ENCODE results near the gene OTP.

Gene OTP

GRCh38 chr5:77645995-77646639, 7.6 kb upstream of the OTP start:
- H3K4me3 ChIP-seq (ENCODE audit: low read depth in 1 of 2, low read length in 1 of 2): no peak overlapping the region
- H3K9me3 ChIP-seq: no peaks in the 10 kb centered on the region
- H3K27me3 ChIP-seq: peaks cover 100% of the 10 kb centered on the region
- no peak for TF ChIP-seq CTCF (IDR thresholded peaks at IDR 0.05)
- no peak overlapping the region for H3K27ac ChIP-seq
- H3K4me1 ChIP-seq (ENCODE audit: control insufficient read depth in 1 of 2, insufficient read depth in 1 of 2, low read depth in 1 of 2, low read length in 1 of 2): peaks cover 17 to 22% of the 10 kb centered on the region in 2 experiments
- H3K36me3 ChIP-seq: no peaks in the 10 kb centered on the region

DNA sequence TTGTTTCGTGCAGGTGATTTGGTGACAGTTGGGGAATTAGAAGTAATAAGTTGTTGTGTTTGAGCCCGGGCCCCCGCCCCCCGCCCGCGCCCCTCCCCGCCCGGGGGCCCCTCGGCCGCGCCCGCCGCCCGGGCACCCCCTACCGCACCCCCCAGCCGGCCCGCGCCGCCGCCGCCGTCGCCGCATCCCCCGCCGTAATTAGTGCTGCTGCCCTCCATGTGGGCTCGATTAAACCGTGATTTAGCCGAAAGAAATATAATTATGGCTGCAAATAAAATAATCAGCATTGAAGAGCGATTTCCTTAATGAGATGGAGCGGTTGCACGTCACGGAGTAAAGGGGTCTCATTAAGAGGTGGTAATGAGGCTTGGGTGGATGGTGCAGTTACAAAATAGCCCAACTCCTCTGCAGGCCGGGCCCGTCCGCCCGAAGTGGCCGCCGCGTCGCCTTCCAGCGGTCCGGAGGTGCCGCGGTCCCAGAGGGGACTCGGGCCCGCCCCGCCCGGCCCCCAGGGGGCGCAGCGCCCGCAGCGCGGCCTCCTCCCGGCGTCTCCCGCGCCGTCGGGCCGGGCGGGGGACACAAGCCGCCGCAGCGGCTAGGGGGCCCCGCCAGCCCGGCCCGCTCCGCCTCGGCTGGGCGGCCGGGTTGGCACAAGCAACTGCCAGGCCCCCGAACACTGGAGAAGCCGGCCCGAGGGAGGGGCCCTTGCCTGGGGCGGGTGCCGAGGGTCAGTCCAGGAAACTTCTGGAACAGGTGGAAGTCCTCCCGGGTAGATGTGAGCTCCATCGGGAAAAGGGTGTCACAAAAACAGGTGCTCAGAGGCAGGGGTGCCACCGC, 6.9 kb upstream of the OTP start:
- TF ChIP-seq CTCF (IDR thresholded peaks at IDR 0.05): peak; percentile 37
- Histone ChIP-seq H3K4me3 (ENCODE audit: low read depth in 1 of 2, low read length in 1 of 2) (peak overlapping the region; percentile 37 to 40), H3K9me3 (no peaks in the 10 kb centered on the region), H3K36me3 (no peaks in the 10 kb centered on the region), H3K27me3 (peaks cover 100% of the 10 kb centered on the region), H3K4me1 (ENCODE audit: control insufficient read depth in 1 of 2, insufficient read depth in 1 of 2, low read depth in 1 of 2, low read length in 1 of 2) (peaks cover 20 to 22% of the 10 kb centered on the region in 2 experiments), H3K27ac (no peak overlapping the region)

- no peaks in the 10 kb centered on the region for H3K36me3 ChIP-seq
- TF ChIP-seq CTCF (IDR thresholded peaks at IDR 0.05): no peak
- H3K4me1 ChIP-seq (ENCODE audit: control insufficient read depth in 1 of 2, insufficient read depth in 1 of 2, low read depth in 1 of 2, low read length in 1 of 2): peaks cover 20 to 22% of the 10 kb centered on the region in 2 experiments
- H3K27me3 ChIP-seq: peaks cover 100% of the 10 kb centered on the region
- no peak overlapping the region for H3K27ac ChIP-seq
- no peaks in the 10 kb centered on the region for H3K9me3 ChIP-seq
- H3K4me3 ChIP-seq (ENCODE audit: low read depth in 1 of 2, low read length in 1 of 2): peak overlapping the region in 1 of 2 experiments; percentile 16
Observed at GRCh38 chr5:77644371-77645157, 6.1 kb upstream of the OTP start.

DNA sequence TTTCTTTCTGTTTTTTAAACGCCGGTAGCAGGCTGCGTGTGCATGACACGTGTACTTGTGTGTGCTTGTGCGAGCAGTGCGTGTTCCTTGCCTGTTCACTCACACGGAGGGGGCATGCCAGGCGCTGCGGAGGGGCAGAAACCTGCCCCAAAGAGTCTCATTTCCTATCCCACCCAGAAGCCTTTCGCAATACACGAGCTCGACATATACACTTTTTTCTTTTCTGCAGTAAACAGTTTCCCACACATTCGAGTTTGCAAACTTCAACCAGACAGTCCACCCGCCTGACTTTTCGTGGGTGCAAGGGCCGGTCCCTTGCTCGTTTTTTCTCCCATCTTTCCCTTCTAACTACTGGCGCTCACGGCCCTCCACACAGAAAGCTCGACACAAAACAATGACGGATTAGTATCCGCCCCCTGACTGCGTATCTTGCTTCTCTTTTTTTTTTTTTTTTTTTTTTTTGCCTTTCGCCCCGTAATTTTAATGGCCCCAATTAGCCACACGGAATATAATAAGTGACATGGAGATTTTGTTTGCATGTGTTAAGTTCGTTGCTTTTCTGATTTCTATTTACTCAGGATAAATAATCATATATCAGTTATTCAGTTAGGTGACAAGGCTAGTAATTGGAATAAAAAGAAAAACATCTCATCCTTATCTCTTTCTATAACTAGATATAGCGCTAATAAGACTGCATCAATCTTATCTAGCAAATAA, 5.3 kb upstream of the OTP start:
- Histone ChIP-seq H3K27ac (no peak overlapping the region), H3K36me3 (no peaks in the 10 kb centered on the region), H3K27me3 (peaks cover 100% of the 10 kb centered on the region), H3K4me1 (ENCODE audit: control insufficient read depth in 1 of 2, insufficient read depth in 1 of 2, low read depth in 1 of 2, low read length in 1 of 2) (peaks cover 22 to 23% of the 10 kb centered on the region in 2 experiments), H3K9me3 (no peaks in the 10 kb centered on the region), H3K4me3 (ENCODE audit: low read depth in 1 of 2, low read length in 1 of 2) (peak overlapping the region; percentile 36)
- no peak for TF ChIP-seq CTCF (IDR thresholded peaks at IDR 0.05)
